GM12874 (cell line): ENCODE measurements around the gene SPRR2F.

Experiments
- TF ChIP-seq, protein P1 (sequence below): IDR thresholded peaks from 2 replicates; pipeline ENCODE4 v1.5.1; 2011; ENCODE audit warnings: low read depth, mild to moderate bottlenecking, control low read depth, low read length, moderate library complexity; ENCODE audit not compliant: insufficient read depth

Gene SPRR2F

DNA sequence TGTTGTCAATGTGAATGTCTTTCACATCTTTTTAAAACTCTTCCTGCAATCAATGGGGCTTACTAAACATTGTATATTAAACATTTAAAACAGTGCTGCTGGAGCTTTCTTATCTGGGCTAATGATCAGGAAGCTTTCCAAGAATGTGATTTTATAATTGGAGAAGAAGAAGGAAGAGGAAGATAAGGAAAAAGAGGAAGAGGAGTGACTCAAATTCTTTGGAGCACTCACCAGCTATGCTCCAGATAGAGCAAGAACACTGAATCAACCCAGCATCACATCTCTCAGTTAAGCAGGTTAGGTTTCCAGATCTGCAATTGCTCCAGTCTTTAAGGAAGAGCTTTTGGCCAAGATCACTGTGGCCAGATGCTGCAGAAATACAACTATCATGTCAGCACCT, 17.6 kb downstream of the SPRR2F start:
- TF ChIP-seq, protein P1, sequence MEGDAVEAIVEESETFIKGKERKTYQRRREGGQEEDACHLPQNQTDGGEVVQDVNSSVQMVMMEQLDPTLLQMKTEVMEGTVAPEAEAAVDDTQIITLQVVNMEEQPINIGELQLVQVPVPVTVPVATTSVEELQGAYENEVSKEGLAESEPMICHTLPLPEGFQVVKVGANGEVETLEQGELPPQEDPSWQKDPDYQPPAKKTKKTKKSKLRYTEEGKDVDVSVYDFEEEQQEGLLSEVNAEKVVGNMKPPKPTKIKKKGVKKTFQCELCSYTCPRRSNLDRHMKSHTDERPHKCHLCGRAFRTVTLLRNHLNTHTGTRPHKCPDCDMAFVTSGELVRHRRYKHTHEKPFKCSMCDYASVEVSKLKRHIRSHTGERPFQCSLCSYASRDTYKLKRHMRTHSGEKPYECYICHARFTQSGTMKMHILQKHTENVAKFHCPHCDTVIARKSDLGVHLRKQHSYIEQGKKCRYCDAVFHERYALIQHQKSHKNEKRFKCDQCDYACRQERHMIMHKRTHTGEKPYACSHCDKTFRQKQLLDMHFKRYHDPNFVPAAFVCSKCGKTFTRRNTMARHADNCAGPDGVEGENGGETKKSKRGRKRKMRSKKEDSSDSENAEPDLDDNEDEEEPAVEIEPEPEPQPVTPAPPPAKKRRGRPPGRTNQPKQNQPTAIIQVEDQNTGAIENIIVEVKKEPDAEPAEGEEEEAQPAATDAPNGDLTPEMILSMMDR, result no peak

DNA sequence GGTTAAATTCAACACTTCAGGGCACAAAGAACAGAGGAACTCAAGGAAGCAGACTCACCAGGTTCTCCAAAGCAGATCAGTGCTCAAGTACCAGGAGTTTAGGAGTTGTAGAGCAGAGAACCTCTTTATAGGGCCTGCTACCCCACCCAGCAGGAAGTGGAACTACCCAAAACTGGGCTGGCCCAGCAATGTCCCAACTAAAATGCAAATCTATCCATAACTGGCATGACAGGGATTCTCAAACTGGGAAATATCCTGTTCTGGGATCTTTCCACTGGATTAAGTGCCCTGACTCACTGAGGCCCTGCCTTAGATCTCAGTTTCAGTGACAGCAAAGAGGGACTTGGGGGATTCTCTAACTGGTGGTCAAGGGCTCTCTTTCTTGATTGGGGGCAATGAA, 18.9 kb downstream of the SPRR2F start, which contains the start of gene SPRR2E:
Gene SPRR2E, minus strand, starts transcription at position 101 of the 400 bp plus-strand sequence. CDS start 775 bp downstream, outside the sequence.
- TF ChIP-seq, protein P1, result no peak

DNA sequence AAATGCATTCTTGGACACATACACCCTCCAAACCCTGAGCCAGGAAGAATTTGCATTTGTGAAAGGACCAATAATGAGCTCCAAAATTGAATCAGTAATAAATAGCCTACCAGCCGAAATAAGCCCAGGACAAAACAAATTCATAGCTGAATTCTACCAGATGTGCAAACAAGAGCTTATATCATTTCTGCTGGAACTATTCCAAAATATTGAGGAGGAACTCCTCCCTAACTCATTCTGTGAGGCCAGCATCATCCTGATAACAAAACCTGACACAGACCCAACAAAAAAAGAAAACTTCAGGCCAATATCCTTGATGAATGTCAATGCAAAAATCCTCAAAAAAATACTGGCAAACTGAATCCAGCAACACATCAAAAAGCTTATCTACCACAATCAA, 25.7 kb downstream of the SPRR2F start:
- TF ChIP-seq, protein P1, result no peak

DNA sequence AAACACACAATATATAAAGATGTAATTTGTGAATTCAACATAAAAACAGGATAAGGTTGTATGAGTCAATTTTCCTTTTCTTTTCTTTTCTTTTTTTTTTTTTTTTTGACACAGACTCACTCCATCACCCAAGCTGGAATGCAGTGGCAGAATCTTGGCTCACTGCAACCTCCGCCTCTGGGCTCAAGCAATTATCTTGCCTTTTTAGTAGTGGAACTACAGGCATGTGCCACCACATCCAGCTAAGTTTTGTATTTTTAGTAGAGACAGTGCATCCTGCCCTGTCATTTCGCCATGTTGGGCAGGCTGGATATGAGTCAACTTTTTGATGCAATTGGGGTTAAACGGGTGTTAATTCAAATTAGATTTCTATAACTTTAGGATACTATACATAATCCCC, 31.6 kb downstream of the SPRR2F start:
- TF ChIP-seq, protein P1, result no peak

DNA sequence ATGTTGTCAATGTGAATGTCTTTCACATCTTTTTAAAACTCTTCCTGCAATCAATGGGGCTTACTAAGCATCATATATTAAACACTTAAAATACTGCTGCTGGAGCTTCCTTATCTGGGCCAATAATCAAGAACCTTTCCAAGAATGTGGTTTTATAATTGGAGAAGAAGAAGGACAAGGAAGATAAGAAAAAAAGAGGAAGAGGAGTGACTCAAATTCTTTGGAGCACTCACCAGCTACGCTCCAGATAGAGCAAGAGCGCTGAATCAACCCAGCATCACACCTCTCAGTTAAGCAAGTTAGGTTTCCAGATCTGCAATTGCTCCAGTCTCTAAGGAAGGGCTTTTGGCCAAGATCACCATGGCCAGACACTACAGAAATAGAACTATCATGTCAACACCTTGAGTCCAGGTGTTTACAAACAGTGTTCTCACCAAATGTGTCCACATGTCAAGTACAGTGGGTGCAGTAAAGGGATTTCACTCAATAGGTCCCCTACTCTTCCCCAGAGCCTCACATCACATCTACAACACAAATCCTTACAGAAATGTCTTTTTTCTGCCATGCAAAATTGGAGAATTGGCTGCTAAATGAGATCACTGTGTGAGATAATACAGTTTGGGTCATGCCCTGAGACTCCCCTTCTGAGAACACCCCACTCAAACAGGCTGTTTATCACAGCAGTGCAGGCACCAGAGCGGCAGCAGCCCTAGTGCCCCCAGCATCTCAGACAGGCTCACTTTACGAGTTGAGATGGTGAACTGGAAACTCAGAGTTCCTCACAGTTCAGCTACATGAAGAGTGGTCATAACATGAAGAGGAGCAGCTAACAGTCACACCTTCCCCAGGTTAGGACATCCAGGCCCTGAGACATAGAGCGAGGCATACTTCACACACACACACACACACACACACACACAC, 40.2 kb downstream of the SPRR2F start:
- TF ChIP-seq, protein P1, result no peak

DNA sequence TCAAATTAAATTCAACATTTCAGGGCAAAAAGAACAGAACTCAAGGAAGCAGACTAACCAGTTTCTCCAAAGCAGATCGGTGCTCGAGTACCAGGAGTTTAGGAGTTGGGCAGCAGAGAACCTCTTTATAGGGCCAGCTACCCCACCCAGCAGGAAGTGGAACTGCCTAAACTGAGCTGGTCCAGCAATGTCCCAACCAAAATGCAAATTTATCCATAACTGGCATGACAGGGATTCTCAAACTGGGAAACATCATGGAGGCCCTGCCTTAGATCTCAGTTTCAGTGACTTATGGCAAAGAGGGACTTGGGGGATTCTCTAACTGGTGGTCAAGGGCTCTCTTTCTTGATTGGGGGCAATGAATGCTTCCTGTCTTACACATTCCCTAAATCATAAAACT, 41.8 kb downstream of the SPRR2F start, which contains the start of gene SPRR2B:
Gene SPRR2B, minus strand, starts transcription at position 101 of the 400 bp plus-strand sequence. CDS start 772 bp downstream, outside the sequence.
- TF ChIP-seq, protein P1, result no peak

DNA sequence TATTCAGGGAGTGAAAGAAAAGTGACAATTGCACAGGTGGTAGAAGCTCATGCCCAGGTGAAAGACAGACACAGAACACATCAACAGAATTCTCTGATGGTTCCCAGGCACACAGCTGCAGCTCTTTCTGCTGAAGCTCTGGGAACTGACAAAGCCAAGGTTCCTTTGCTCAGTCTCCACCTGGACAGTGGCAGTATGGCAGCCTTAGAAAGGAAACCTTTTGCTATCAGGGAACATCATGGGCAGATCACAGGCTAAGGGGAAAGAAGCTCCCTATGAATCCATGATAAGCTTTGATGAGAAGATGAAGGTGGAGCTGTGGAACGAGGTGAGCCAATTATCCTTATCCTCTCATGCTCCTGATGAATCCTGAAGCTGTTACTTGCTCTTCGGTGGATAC, 43.1 kb downstream of the SPRR2F start:
- TF ChIP-seq, protein P1, result no peak
